ENCODE measurements around the gene CTSD.

CTSD gene

GRCh38 chr11:1736447-1736992 is 27.2 kb downstream of the CTSD start:
- TF ChIP-seq CTCF (conservative IDR thresholded peaks at IDR 0.05; ENCODE audit: control insufficient read depth, insufficient read depth, low read depth, low read length): no peak
- DNase-seq (ENCODE audit: low read depth): no peak
- no peak overlapping the region for H3K4me3 ChIP-seq (ENCODE audit: control insufficient read depth, low read depth, low read length)

GRCh38 chr11:1735271-1735670 is 28.5 kb downstream of the CTSD start:
- no peak for TF ChIP-seq CTCF (conservative IDR thresholded peaks at IDR 0.05; ENCODE audit: control insufficient read depth, insufficient read depth, low read depth, low read length)
- no peak for DNase-seq (ENCODE audit: low read depth)
- H3K4me3 ChIP-seq (ENCODE audit: control insufficient read depth, low read depth, low read length): no peak overlapping the region

GRCh38 chr11:1734641-1735081 is 29.1 kb downstream of the CTSD start:
- DNase-seq (ENCODE audit: low read depth): no peak
- TF ChIP-seq CTCF (conservative IDR thresholded peaks at IDR 0.05; ENCODE audit: control insufficient read depth, insufficient read depth, low read depth, low read length): no peak
- H3K4me3 ChIP-seq (ENCODE audit: control insufficient read depth, low read depth, low read length): no peak overlapping the region

- no peak for DNase-seq (ENCODE audit: low read depth)
- TF ChIP-seq CTCF (conservative IDR thresholded peaks at IDR 0.05; ENCODE audit: control insufficient read depth, insufficient read depth, low read depth, low read length): no peak
- H3K4me3 ChIP-seq (ENCODE audit: control insufficient read depth, low read depth, low read length): no peak overlapping the region
Measured at GRCh38 chr11:1733716-1734640, 29.7 kb downstream of the CTSD start.

GRCh38 chr11:1733009-1733715 is 30.6 kb downstream of the CTSD start:
- no peak for DNase-seq (ENCODE audit: low read depth)
- no peak for TF ChIP-seq CTCF (conservative IDR thresholded peaks at IDR 0.05; ENCODE audit: control insufficient read depth, insufficient read depth, low read depth, low read length)
- H3K4me3 ChIP-seq (ENCODE audit: control insufficient read depth, low read depth, low read length): no peak overlapping the region

- TF ChIP-seq CTCF (conservative IDR thresholded peaks at IDR 0.05; ENCODE audit: control insufficient read depth, insufficient read depth, low read depth, low read length): no peak
- no peak overlapping the region for H3K4me3 ChIP-seq (ENCODE audit: control insufficient read depth, low read depth, low read length)
- DNase-seq (ENCODE audit: low read depth): no peak
Measured at GRCh38 chr11:1732418-1733008, 31.2 kb downstream of the CTSD start.

Measured in fibroblast of mammary gland (primary cell).